Vein endothelial cell (primary cell): ENCODE measurements around the gene GFM2. TPM values are rescaled to one million over a fixed set of nuclear protein-coding genes. Genes with fewer than 3 reads are reported as not detected.

Experiments
- small RNA-seq: library from RNA; depleted of rRNA; stranded (forward); fragments of <200 nt; gene quantifications from one replicate; pipeline ENCODE3, GENCODE V24; 2012
- total RNA-seq: library from RNA; depleted of rRNA; stranded (reverse); fragments of >200 nt; gene quantifications from 2 replicates; pipeline ENCODE4 v1.2.3, GENCODE V29; 2012

GFM2 gene
- 30.1 and 32.3 TPM in 2 replicates for total RNA-seq

GRCh38 chr5:74766849-74767578, at the start of gene GFM2, which contains the start of gene NSA2:
TSS of gene GFM2 (minus strand) at chr5:74767117. CDS start at chr5:74763742, 3,375 bp downstream.
TSS of gene NSA2 (plus strand) at chr5:74767249. CDS start at chr5:74767361, 112 bp downstream.

GRCh38 chr5:74684900-74685851, 81.7 kb downstream of the GFM2 start, which contains the start of gene HEXB:
TSS of gene HEXB (plus strand) at chr5:74685233. CDS start at chr5:74685261, 28 bp downstream.

Small RNA genes within 50 kb of the gene (small RNA-seq; reads per million reads assigned to genes)
- gene RNU6-658P = not detected

Other genes with a start within 250 kb of the GFM2 start
- gene ENC1, start 126.4 kb downstream of the GFM2 start, total RNA-seq = 119 and 249 TPM in 2 replicates
- 100 and 108 TPM in 2 replicates for gene HEXB, start 81.9 kb downstream of the GFM2 start, total RNA-seq
- gene NSA2, start 132 bp upstream of the GFM2 start, total RNA-seq = 59.8 and 107 TPM in 2 replicates
- under 0.01 and 0.48 TPM in 2 replicates for gene FAM169A, start 99.3 kb upstream of the GFM2 start, total RNA-seq